GM23248 (cell line): ENCODE results near the gene SLIT3.

Experiments used
- EZH2 ChIP-seq: fragments of 200-600 bp; sonication (generic); IDR thresholded peaks from 2 replicates; pipeline ENCODE4 v1.6.1; 2018; ENCODE audit warnings: antibody characterized with exemption, mild to moderate bottlenecking; ENCODE audit not compliant: insufficient read depth, poor library complexity, severe bottlenecking
- EZH2phosphoT487 ChIP-seq: fragments of 200-600 bp; sonication (generic); IDR thresholded peaks from 2 replicates; pipeline ENCODE4 v1.6.1; 2018; ENCODE audit warnings: antibody characterized with exemption, moderate library complexity, mild to moderate bottlenecking, low read depth; ENCODE audit not compliant: insufficient read depth

DNA sequence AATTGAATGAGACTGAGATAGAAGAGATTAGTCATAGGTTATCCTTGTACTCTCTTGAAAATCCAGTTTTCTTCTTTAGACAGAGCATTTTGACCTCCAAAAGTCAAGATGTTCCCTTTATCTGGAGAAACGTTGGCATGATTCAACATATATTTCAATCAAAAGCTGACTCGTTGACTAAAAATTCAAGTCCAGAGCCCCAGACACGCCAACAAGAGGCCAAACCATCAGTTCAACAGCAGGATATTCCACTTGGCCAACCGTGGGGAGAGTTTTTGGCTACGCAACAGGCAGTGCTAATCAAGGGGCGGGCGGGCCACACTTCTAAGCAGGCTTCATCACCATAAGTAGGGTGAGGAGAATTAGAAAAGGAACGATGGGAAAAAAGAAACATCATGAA is 119.1 kb downstream of the SLIT3 start:
- TF ChIP-seq EZH2phosphoT487 (no peak), EZH2 (no peak)
